Mucosa of stomach (tissue), 1 donor: ENCODE results near the gene EDIL3.

Source experiments
- H3K27me3 ChIP-seq: one replicate; pipeline ENCODE4 v1.7.0; 2013; ENCODE audit warnings: mild to moderate bottlenecking, low read length; ENCODE audit not compliant: control insufficient read depth, insufficient read depth
- H3K36me3 ChIP-seq: one replicate; pipeline ENCODE4 v1.7.0; 2013; ENCODE audit warnings: low read length; ENCODE audit not compliant: control insufficient read depth, insufficient read depth
- H3K4me1 ChIP-seq: one replicate; pipeline ENCODE4 v1.7.0; 2013; ENCODE audit warnings: mild to moderate bottlenecking, low read length; ENCODE audit not compliant: control insufficient read depth, insufficient read depth
- H3K4me3 ChIP-seq: one replicate; pipeline ENCODE4 v1.7.0; 2013; ENCODE audit warnings: low read length
- H3K9ac ChIP-seq: one replicate; pipeline ENCODE4 v1.7.0; 2013; ENCODE audit warnings: mild to moderate bottlenecking, low read length, moderate library complexity
- H3K9me3 ChIP-seq: one replicate; pipeline ENCODE4 v1.7.0; 2013; ENCODE audit warnings: mild to moderate bottlenecking, low read length, moderate library complexity; ENCODE audit not compliant: control insufficient read depth
- donor health status: Pancreatic carcinoma.

Gene EDIL3

DNA sequence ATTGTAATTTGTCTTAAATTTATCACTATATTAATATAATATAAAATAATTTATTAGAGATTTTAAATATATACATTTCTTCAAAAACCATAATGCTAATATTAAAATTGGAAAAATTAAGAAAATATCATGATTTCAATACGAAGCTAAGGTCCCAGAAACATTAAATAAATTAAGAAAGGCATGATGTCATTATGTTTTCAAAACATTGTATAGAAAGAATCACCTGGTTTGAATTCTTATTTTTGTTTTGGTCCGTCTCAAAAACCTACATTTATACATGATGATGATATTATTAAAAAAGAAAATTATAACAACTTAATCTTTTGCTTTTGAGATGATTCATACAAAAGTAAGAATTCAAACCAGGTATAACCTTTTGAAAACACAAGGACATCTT, 8.2 kb upstream of the EDIL3 start:
- no peaks in the 10 kb centered on the region for H3K9me3 ChIP-seq
- H3K27me3 ChIP-seq, result no peaks in the 10 kb centered on the region
- no peaks in the 10 kb centered on the region for H3K4me1 ChIP-seq
- H3K36me3 ChIP-seq, result no peaks in the 10 kb centered on the region
- no peak overlapping the region for H3K9ac ChIP-seq
- H3K4me3 ChIP-seq, result no peak overlapping the region

DNA sequence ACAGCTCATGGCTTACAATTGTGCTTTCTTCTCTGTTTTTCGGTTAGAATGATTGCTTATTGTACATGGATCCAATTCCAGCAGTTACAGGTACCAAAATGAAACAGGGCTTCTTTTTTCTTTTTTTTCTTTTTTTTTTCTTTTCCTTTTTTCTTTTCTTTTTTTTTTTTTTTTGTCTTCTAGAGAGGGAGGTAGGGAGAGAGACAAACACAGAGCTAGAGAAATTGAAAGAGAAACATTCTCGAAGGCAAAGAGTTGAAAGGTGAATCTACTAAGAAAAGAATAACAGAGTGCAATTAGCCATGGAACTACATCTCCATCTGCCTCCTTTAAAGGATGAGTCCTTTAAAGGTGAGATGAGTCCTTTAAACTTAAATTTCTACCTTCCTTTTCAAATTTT, 1.0 kb upstream of the EDIL3 start:
- Histone ChIP-seq H3K4me3 (no peak overlapping the region), H3K27me3 (peaks cover 37% of the 10 kb centered on the region), H3K9me3 (no peaks in the 10 kb centered on the region), H3K9ac (no peak overlapping the region), H3K4me1 (no peaks in the 10 kb centered on the region), H3K36me3 (no peaks in the 10 kb centered on the region)

- Histone ChIP-seq H3K27me3 (peaks cover 37% of the 10 kb centered on the region), H3K9ac (peak overlapping the region; percentile 34), H3K36me3 (no peaks in the 10 kb centered on the region), H3K4me1 (no peaks in the 10 kb centered on the region), H3K9me3 (no peaks in the 10 kb centered on the region), H3K4me3 (no peak overlapping the region)
Observed at GRCh38 chr5:84383816-84384603, 670 bp downstream of the EDIL3 start.

- no peaks in the 10 kb centered on the region for H3K9me3 ChIP-seq
- peak overlapping the region; percentile 34 for H3K9ac ChIP-seq
- H3K27me3 ChIP-seq, result peaks cover 37% of the 10 kb centered on the region
- H3K4me3 ChIP-seq, result no peak overlapping the region
- H3K4me1 ChIP-seq, result no peaks in the 10 kb centered on the region
- no peaks in the 10 kb centered on the region for H3K36me3 ChIP-seq
Observed at GRCh38 chr5:84383296-84383815, 1.3 kb downstream of the EDIL3 start.

GRCh38 chr5:84382363-84383295, 2.1 kb downstream of the EDIL3 start:
- Histone ChIP-seq H3K9ac (peak overlapping the region; percentile 39), H3K36me3 (no peaks in the 10 kb centered on the region), H3K4me3 (no peak overlapping the region), H3K27me3 (peaks cover 37% of the 10 kb centered on the region), H3K4me1 (no peaks in the 10 kb centered on the region), H3K9me3 (no peaks in the 10 kb centered on the region)

DNA sequence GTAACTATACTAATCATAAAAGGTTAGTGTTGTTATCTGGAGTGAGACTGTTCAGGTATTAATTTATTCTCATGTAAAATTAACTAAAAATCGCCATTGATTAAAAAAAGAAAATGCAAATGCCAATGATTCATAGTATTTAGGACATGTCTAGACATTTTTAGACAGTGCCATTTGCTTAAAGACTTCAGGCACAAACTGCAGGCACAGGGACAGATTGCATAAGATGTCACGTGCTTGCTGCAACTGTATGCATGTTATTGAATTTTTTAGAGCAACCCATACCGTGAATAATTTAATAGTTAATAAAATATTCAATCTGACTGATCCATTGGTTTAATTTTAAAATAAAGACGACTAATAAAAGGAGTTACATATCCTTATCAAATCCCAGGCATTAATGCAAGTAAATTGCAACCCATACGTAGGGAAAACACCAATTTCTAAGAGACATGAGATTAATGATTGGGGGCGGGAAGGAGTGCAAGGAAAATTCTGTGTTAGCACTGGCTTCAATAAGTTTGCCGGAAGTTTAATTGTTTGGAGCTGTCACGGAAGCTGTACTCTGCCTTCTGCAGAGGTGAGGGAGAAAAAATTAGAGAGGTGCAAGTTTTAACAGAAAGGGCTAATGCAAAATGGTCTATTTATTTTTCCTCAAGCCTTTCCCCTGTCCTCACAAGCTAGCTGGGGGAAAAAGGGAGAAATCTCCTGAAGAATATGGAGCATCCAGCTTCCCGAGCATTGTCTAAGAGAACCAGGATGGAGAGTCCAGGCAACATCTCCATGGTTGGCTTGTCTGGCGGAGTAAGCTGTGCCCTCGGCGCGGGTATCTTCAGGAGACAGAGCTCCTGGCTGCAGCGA, 2.9 kb downstream of the EDIL3 start:
- Histone ChIP-seq H3K4me3 (no peak overlapping the region), H3K9ac (peak overlapping the region; percentile 39), H3K4me1 (no peaks in the 10 kb centered on the region), H3K9me3 (no peaks in the 10 kb centered on the region), H3K27me3 (peaks cover 37% of the 10 kb centered on the region), H3K36me3 (no peaks in the 10 kb centered on the region)

GRCh38 chr5:84379749-84380148, 4.9 kb downstream of the EDIL3 start:
- Histone ChIP-seq H3K9me3 (no peaks in the 10 kb centered on the region), H3K36me3 (no peaks in the 10 kb centered on the region), H3K4me1 (no peaks in the 10 kb centered on the region), H3K9ac (no peak overlapping the region), H3K4me3 (no peak overlapping the region), H3K27me3 (peaks cover 30% of the 10 kb centered on the region)

DNA sequence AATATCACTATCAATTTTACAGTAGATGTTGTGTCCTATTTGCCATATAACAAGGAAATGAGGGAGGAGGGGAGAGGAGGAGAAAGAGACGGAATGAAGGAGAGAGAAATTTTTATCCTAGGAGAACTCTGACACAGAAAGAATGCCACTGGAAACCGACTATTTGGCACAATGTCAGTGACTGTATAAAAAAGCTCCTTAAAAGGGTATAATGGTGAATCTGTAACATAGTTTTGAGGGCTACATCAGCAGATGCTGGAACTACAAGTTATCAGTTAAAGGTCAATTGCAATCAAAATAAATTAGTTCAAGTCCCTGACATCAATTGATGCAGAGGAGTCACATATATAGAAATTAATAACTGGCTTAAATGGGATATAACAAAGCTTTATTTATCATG, 5.7 kb downstream of the EDIL3 start:
- no peak overlapping the region for H3K4me3 ChIP-seq
- peaks cover 24% of the 10 kb centered on the region for H3K27me3 ChIP-seq
- H3K9me3 ChIP-seq, result no peaks in the 10 kb centered on the region
- H3K9ac ChIP-seq, result no peak overlapping the region
- no peaks in the 10 kb centered on the region for H3K4me1 ChIP-seq
- no peaks in the 10 kb centered on the region for H3K36me3 ChIP-seq

DNA sequence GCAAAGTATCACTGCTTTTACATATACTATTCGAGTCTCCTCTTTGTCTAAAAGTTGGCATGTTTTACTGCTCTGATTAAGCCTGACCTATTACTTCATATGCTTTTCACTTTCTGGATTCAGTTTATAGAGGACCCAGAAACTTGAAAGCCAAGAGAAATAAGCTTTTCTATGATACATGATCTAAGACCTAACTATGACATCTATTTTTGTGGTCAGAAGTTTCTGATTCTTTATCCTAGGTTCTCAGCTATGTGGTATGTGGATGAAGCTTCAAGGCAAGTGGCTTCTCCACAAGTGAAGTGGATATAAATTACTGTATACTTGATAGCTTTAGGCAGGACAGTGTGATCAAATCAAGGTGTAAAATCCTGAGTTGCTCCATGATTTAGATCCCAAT, 6.3 kb downstream of the EDIL3 start:
- peaks cover 18% of the 10 kb centered on the region for H3K27me3 ChIP-seq
- H3K9me3 ChIP-seq, result no peaks in the 10 kb centered on the region
- H3K4me3 ChIP-seq, result no peak overlapping the region
- H3K36me3 ChIP-seq, result no peaks in the 10 kb centered on the region
- no peak overlapping the region for H3K9ac ChIP-seq
- no peaks in the 10 kb centered on the region for H3K4me1 ChIP-seq

DNA sequence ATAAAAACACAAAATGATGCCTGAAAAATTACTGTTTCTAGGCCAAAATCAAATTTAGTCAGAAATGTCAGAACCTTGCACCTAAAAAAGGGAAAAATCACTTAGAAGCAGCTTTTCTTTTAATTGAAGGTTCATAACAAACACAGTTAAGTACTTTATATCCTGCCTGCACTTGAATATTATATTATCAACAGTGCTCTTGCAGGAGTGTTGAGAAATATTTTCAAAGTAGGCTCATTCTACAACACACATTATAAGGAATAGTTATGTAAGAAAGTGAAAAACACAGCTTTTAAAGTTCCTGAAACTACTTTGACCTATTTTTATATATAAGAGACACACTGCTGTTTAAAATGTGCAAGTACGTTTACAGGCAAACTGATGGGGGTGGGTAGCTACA, 8.3 kb downstream of the EDIL3 start:
- Histone ChIP-seq H3K4me3 (no peak overlapping the region), H3K9ac (no peak overlapping the region), H3K36me3 (no peaks in the 10 kb centered on the region), H3K4me1 (no peaks in the 10 kb centered on the region), H3K9me3 (no peaks in the 10 kb centered on the region), H3K27me3 (no peaks in the 10 kb centered on the region)

DNA sequence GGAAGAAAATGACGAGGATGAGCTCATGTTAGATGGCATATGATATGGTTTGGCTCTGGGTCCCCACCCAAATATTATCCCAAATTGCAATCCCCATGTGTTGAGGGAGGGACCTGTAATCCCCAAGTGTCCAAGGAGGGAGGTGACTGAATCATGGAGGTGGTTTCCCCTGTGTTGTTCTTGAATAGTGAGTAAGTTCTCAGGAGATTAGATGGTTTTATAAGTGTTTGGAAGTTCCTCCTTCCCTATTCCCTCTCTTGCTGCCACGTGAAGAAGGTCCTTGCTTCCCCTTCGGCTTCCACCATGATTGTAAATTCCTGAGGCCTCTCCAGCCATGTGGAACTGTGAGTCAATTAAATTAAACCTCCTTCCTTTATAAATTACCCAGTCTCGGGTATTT, 10.1 kb downstream of the EDIL3 start:
- Histone ChIP-seq H3K4me3 (no peak overlapping the region), H3K9me3 (no peaks in the 10 kb centered on the region), H3K9ac (no peak overlapping the region), H3K27me3 (no peaks in the 10 kb centered on the region), H3K36me3 (no peaks in the 10 kb centered on the region), H3K4me1 (no peaks in the 10 kb centered on the region)
